ENCODE measurements around the gene ANG. TPM values are rescaled to one million over a fixed set of nuclear protein-coding genes. Genes with fewer than 3 reads are reported as not detected.

ANG gene
- polyA plus RNA-seq, 3 donors from 2014 or later = 0.94 to 2.1 TPM; not detected in 1

- Mint-ChIP-seq H3K36me3 (no peaks in the 10 kb centered on the region), H3K27ac (no peak overlapping the region), H3K9me3 (no peaks in the 10 kb centered on the region), H3K4me1 (peaks cover 8 to 11% of the 10 kb centered on the region in 2 donors), H3K27me3 (ENCODE audit: low read depth in 3 of 3) (peaks cover 0 to 8% (median 3%) of the 10 kb centered on the region in 3 donors), H3K4me3 (no peak overlapping the region)
- no peak for DNase-seq
Measured at GRCh38 chr14:20682127-20682434, 6.5 kb upstream of the ANG start.

GRCh38 chr14:20682435-20683124 lies 6.0 kb upstream of the ANG start:
- Mint-ChIP-seq H3K27me3 (ENCODE audit: low read depth in 3 of 3) (peaks cover 0 to 8% (median 3%) of the 10 kb centered on the region in 3 donors), H3K4me3 (no peak overlapping the region), H3K9me3 (no peaks in the 10 kb centered on the region), H3K4me1 (peaks cover 8 to 11% of the 10 kb centered on the region in 2 donors), H3K27ac (no peak overlapping the region), H3K36me3 (no peaks in the 10 kb centered on the region)
- peak; percentile 77 to 80 (median 79) for DNase-seq

GRCh38 chr14:20683125-20683890 lies 5.3 kb upstream of the ANG start:
- Mint-ChIP-seq H3K4me3 (no peak overlapping the region), H3K9me3 (no peaks in the 10 kb centered on the region)
- DNase-seq = peak; percentile 75 to 83 (median 80)

GRCh38 chr14:20683891-20684661 lies 4.5 kb upstream of the ANG start, which contains the start of gene RNASE4:
Gene RNASE4, plus strand, starts transcription at chr14:20684560. Its CDS starts 14,812 bp downstream, at chr14:20699372.
- H3K27ac Mint-ChIP-seq = peak within 1 kb of the TSS in 5 of 6 donors; percentile 30 to 80 (median 71)
- H3K36me3 Mint-ChIP-seq = no peaks in the 10 kb centered on the region
- no peaks in the 10 kb centered on the region for H3K9me3 Mint-ChIP-seq

More at GRCh38 chr14:20683125-20683890, 5.3 kb upstream of the ANG start:
- Mint-ChIP-seq H3K4me1 (peaks cover 8 to 11% of the 10 kb centered on the region in 2 donors), H3K36me3 (no peaks in the 10 kb centered on the region), H3K27me3 (ENCODE audit: low read depth in 3 of 3) (peaks cover 0 to 8% (median 6%) of the 10 kb centered on the region in 3 donors), H3K27ac (no peak overlapping the region)

GRCh38 chr14:20684662-20685456 lies 3.7 kb upstream of the ANG start:
- DNase-seq = no peak
- Mint-ChIP-seq H3K4me3 (peak overlapping the region in 1 of 5 donors; percentile 37), H3K27ac (peak overlapping the region in 5 of 6 donors; percentile 30 to 80 (median 71)), H3K4me1 (peaks cover 8 to 11% of the 10 kb centered on the region in 2 donors), H3K36me3 (no peaks in the 10 kb centered on the region), H3K27me3 (ENCODE audit: low read depth in 3 of 3) (peaks cover 0 to 8% (median 6%) of the 10 kb centered on the region in 3 donors), H3K9me3 (no peaks in the 10 kb centered on the region)

More at GRCh38 chr14:20683891-20684661, 4.5 kb upstream of the ANG start, which contains the start of gene RNASE4:
- Mint-ChIP-seq H3K27me3 (ENCODE audit: low read depth in 3 of 3) (peaks cover 0 to 8% (median 6%) of the 10 kb centered on the region in 3 donors), H3K4me1 (peaks cover 8 to 11% of the 10 kb centered on the region in 2 donors), H3K4me3 (peak within 1 kb of the TSS in 1 of 5 donors; percentile 37)
- peak; percentile 80 to 87 (median 84) for DNase-seq

- DNase-seq = no peak
- peaks cover 8 to 18% of the 10 kb centered on the region in 2 donors for H3K4me1 Mint-ChIP-seq
- H3K36me3 Mint-ChIP-seq = no peaks in the 10 kb centered on the region
- H3K27ac Mint-ChIP-seq = no peak overlapping the region
- peaks cover 0 to 6% (median 3%) of the 10 kb centered on the region in 3 donors for H3K27me3 Mint-ChIP-seq (ENCODE audit: low read depth in 3 of 3)
- no peak overlapping the region for H3K4me3 Mint-ChIP-seq
- no peaks in the 10 kb centered on the region for H3K9me3 Mint-ChIP-seq
Measured at GRCh38 chr14:20686386-20687143, 2.0 kb upstream of the ANG start.

- no peak overlapping the region for H3K4me3 Mint-ChIP-seq
- peaks cover 0 to 6% (median 3%) of the 10 kb centered on the region in 3 donors for H3K27me3 Mint-ChIP-seq (ENCODE audit: low read depth in 3 of 3)
- no peaks in the 10 kb centered on the region for H3K36me3 Mint-ChIP-seq
- peaks cover 8 to 18% of the 10 kb centered on the region in 2 donors for H3K4me1 Mint-ChIP-seq
- no peaks in the 10 kb centered on the region for H3K9me3 Mint-ChIP-seq
- no peak for DNase-seq
- H3K27ac Mint-ChIP-seq = no peak overlapping the region
Measured at GRCh38 chr14:20687362-20688166, 1.0 kb upstream of the ANG start.

- no peaks in the 10 kb centered on the region for H3K36me3 Mint-ChIP-seq
- no peak overlapping the region for H3K4me3 Mint-ChIP-seq
- peaks cover 0 to 4% (median 3%) of the 10 kb centered on the region in 3 donors for H3K27me3 Mint-ChIP-seq (ENCODE audit: low read depth in 3 of 3)
- H3K9me3 Mint-ChIP-seq = no peaks in the 10 kb centered on the region
- DNase-seq = peak; percentile 54 to 66 (median 57)
- H3K27ac Mint-ChIP-seq = no peak overlapping the region
- H3K4me1 Mint-ChIP-seq = peaks cover 0 to 7% of the 10 kb centered on the region in 2 donors
Measured at GRCh38 chr14:20690848-20691640, 2.5 kb downstream of the ANG start.

- Mint-ChIP-seq H3K9me3 (no peaks in the 10 kb centered on the region), H3K4me1 (peaks cover 0 to 7% of the 10 kb centered on the region in 2 donors), H3K27ac (no peak overlapping the region), H3K36me3 (no peaks in the 10 kb centered on the region), H3K4me3 (no peak overlapping the region), H3K27me3 (ENCODE audit: low read depth in 3 of 3) (peaks cover 0 to 4% (median 3%) of the 10 kb centered on the region in 3 donors)
- no peak for DNase-seq
Measured at GRCh38 chr14:20692116-20692751, 3.7 kb downstream of the ANG start.

GRCh38 chr14:20696764-20697163 lies 8.2 kb downstream of the ANG start:
- Mint-ChIP-seq H3K9me3 (no peaks in the 10 kb centered on the region), H3K36me3 (no peaks in the 10 kb centered on the region), H3K27ac (no peak overlapping the region)

More at GRCh38 chr14:20696764-20697163, 8.2 kb downstream of the ANG start:
- DNase-seq = no peak
- H3K4me3 Mint-ChIP-seq = no peak overlapping the region
- H3K27me3 Mint-ChIP-seq (ENCODE audit: low read depth in 3 of 3) = peaks cover 0 to 4% (median 0%) of the 10 kb centered on the region in 3 donors
- no peaks in the 10 kb centered on the region for H3K4me1 Mint-ChIP-seq
